Heart left ventricle (tissue), 16 donors: ENCODE results near the gene ISCU. TPM values are rescaled to one million over a fixed set of nuclear protein-coding genes. Genes with fewer than 3 reads are reported as not detected.

ENCODE experiments used
- ATAC-seq, 4 donors: fragments of 200-7000 bp; cut with Tn5 transposase; one replicate each; pipeline ENCODE4 v1.9.1; 2020 to 2022; ENCODE audit warnings: moderate library complexity in 4 of 4, mild to moderate bottlenecking in 3 of 4, moderate number of reproducible peaks in 1 of 4
- DNase-seq, 5 donors: peaks; one replicate each; pipeline ENCODE4 v3.0.0-alpha.2; 2020
- H3K27ac ChIP-seq, 12 donors: fragments of 200-600 bp; sonication (generic) in 4 of 12; one replicate each; pipeline versions ENCODE4 v1.5.0 to v1.8.0; 2016 to 2022; ENCODE audit warnings: mild to moderate bottlenecking in 2 of 12
- H3K27me3 ChIP-seq, 9 donors: fragments of 200-600 bp; sonication (generic) in 2 of 9; one replicate each; pipeline versions ENCODE4 v1.5.1 to v1.8.0; 2016 to 2022; ENCODE audit warnings: mild to moderate bottlenecking in 3 of 9
- H3K36me3 ChIP-seq, 9 donors: fragments of 200-600 bp; sonication (generic) in 2 of 9; one replicate each; pipeline versions ENCODE4 v1.5.0 to v1.8.0; 2018 to 2022; ENCODE audit warnings: mild to moderate bottlenecking in 2 of 9
- H3K4me1 ChIP-seq, 12 donors: fragments of 200-600 bp; sonication (generic) in 4 of 12; one replicate each; pipeline versions ENCODE4 v1.5.0 to v1.8.0; 2016 to 2022; ENCODE audit warnings: mild to moderate bottlenecking in 3 of 12
- H3K4me3 ChIP-seq, 12 donors: fragments of 200-600 bp; sonication (generic) in 4 of 12; one replicate each; pipeline versions ENCODE4 v1.5.0 to v1.8.0; 2017 to 2022; ENCODE audit warnings: mild to moderate bottlenecking in 9 of 12, moderate library complexity in 4 of 12
- H3K9me3 ChIP-seq, 12 donors: fragments of 200-600 bp; sonication (generic) in 4 of 12; one replicate each; pipeline versions ENCODE4 v1.5.0 to v1.8.0; 2016 to 2022; ENCODE audit warnings: mild to moderate bottlenecking in 1 of 12
- POLR2A ChIP-seq, 2 donors: fragments of 450-650 bp; IDR thresholded peaks; one replicate each; pipeline ENCODE4 v1.6.1; 2017; ENCODE audit warnings: antibody characterized with exemption in 2 of 2, mild to moderate bottlenecking in 2 of 2, moderate library complexity in 2 of 2
- WGBS, 4 donors: extraction: QIAGEN DNeasy Blood & Tissue Kit in 2 of 4; methylation state at CpG; one replicate each; pipeline versions ENCODE4 v1.1.5 to v1.1.7; 2013 to 2018; 5-methylcytosine and 5-hydroxymethylcytosine counted together
- intact Hi-C, 10 donors: fragments of 100-400 bp; cut with DNase I; formaldehyde crosslinking; loops; one replicate each; pipeline versions ENCODE4 v1.11.1 to v1.14.2; 2022
- polyA plus RNA-seq, 2 donors: library from polyadenylated mRNA; stranded (reverse); fragments of 200-250 nt; gene quantifications; one replicate each; pipeline ENCODE4 v1.2.3, GENCODE V29; 2013
- total RNA-seq, 9 donors: library from RNA; depleted of rRNA in 2 of 9; stranded (reverse); fragments of >200 nt in 2 of 9; fragmentation: NEBNext Ultra II Directional in 3 of 9; extraction: Animal tissue kit (Norgen Biotek cat#: 25700) in 3 of 9; gene quantifications; one replicate each; pipeline versions ENCODE4 v1.1.0 to v1.2.4, GENCODE V29; 2016 to 2023
- TF ChIP-seq, protein P1 (sequence below), 12 donors: fragments of 200-600 bp; sonication (generic) in 4 of 12; IDR thresholded peaks; one replicate each; pipeline versions ENCODE4 v1.5.0 to v1.8.0; 2018 to 2022; ENCODE audit warnings: antibody characterized with exemption in 12 of 12, mild to moderate bottlenecking in 5 of 12
- donor health status: ischemic (EF 13 %, LVEDD 7.1; RV severe dilation, severe dysfunction).
- donor health status: healthy with polysubstance abuse.
- donor health status: DM: no; HTN: yes; CAD: no.
- donor health status: DM: no; HTN: no; CAD: no.
- donor health status: ischemic (EF 25% LVEDD 6.9; RV normal size, moderate dysfunction).
- donor health status: ischemic (EF 25% LVEDD 5.7; RV mildly dilated, moderate dysfunction).
- donor health status: healthy.
- donor health status: DM: yes; HTN: yes; CAD: no.
- donor health status: ischemic (EF 35%, LVEDD 5.7; RV mildly dilated, moderate dysfunction).
- donor health status: nonischemic (EF 11% LVEDD 7.7; RV severe dilation, severe dysfunction).
- donor health status: DM: yes; HTN: yes; CAD: no.
- donor health status: PGD.
- donor health status: ischemic (EF 29% LVEDD 5.4; RV normal size, mild dysfunction).
- donor health status: nonischemic (EF 23%, LVEDD 6.1; RV moderate dilation, normal function).

ISCU gene
- total and polyA plus RNA-seq, 11 donors = 203 to 632 (median 462) TPM

- no peak for TF ChIP-seq POLR2A (IDR thresholded peaks at IDR 0.05)
- TF ChIP-seq, protein P1, sequence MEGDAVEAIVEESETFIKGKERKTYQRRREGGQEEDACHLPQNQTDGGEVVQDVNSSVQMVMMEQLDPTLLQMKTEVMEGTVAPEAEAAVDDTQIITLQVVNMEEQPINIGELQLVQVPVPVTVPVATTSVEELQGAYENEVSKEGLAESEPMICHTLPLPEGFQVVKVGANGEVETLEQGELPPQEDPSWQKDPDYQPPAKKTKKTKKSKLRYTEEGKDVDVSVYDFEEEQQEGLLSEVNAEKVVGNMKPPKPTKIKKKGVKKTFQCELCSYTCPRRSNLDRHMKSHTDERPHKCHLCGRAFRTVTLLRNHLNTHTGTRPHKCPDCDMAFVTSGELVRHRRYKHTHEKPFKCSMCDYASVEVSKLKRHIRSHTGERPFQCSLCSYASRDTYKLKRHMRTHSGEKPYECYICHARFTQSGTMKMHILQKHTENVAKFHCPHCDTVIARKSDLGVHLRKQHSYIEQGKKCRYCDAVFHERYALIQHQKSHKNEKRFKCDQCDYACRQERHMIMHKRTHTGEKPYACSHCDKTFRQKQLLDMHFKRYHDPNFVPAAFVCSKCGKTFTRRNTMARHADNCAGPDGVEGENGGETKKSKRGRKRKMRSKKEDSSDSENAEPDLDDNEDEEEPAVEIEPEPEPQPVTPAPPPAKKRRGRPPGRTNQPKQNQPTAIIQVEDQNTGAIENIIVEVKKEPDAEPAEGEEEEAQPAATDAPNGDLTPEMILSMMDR (IDR thresholded peaks at IDR 0.05) = no peak
- H3K9me3 ChIP-seq = no peaks in the 10 kb centered on the region
- WGBS, 4 donors = 94 to 98% (median 95%) methylated on average over 24 of the region's 24 CpGs
- H3K4me3 ChIP-seq = no peak overlapping the region
- intact Hi-C loops = loop anchor here in 4 of 10 donors (10.0 kb wide), 2 partner anchors 753 to 833 kb away; partner anchors contain the start of genes PWP1 (in 3 of the 4) and PRDM4 (in 1 of the 4)
- H3K27ac ChIP-seq = no peak overlapping the region
- H3K36me3 ChIP-seq = peaks cover 0 to 65% (median 55%) of the 10 kb centered on the region in 9 donors
- ATAC-seq (no peak), DNase-seq (no peak)
- no peaks in the 10 kb centered on the region for H3K27me3 ChIP-seq
- H3K4me1 ChIP-seq = peaks cover 0 to 18% (median 10%) of the 10 kb centered on the region in 12 donors
Observed at GRCh38 chr12:108518101-108518715, 44.2 kb upstream of the ISCU start.

GRCh38 chr12:108518716-108519496 is 43.5 kb upstream of the ISCU start:
- WGBS, 4 donors = 90 to 94% (median 93%) methylated on average over 39 of the region's 39 CpGs
- ATAC-seq (no peak), DNase-seq (no peak)
- intact Hi-C loops = loop anchor here in 4 of 10 donors (10.0 kb wide), 2 partner anchors 754 to 834 kb away; partner anchors contain the start of genes PWP1 (in 3 of the 4) and PRDM4 (in 1 of the 4)
- Histone ChIP-seq H3K36me3 (peaks cover 0 to 72% (median 62%) of the 10 kb centered on the region in 9 donors), H3K4me3 (no peak overlapping the region), H3K4me1 (peaks cover 0 to 18% (median 10%) of the 10 kb centered on the region in 12 donors), H3K27ac (no peak overlapping the region), H3K9me3 (no peaks in the 10 kb centered on the region), H3K27me3 (no peaks in the 10 kb centered on the region)
- TF ChIP-seq POLR2A (IDR thresholded peaks at IDR 0.05) = no peak
- TF ChIP-seq, protein P1 (IDR thresholded peaks at IDR 0.05) = no peak

DNA sequence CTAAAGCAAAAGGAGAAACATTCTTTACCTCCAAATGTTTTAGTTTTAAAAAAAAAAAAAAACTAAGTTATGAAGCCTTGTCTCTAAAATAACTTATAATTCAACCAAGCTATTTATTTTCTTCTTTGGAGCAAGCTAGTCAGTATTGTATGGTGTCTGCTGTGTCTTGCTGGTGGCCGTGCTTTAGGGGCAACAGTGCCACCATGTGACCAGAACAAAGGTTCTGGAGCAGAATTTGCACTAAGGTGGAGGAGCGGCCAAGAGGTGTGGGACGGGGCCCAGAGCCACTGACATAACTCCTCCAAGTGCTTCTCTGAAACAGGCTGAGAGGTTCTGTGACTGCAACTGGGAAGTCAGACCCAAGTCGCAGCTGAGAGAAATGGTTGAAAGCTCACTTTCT is 42.8 kb upstream of the ISCU start:
- H3K36me3 ChIP-seq = peaks cover 0 to 78% (median 68%) of the 10 kb centered on the region in 9 donors
- no peak overlapping the region for H3K27ac ChIP-seq
- TF ChIP-seq, protein P1 (IDR thresholded peaks at IDR 0.05) = peak in 2 of 12 donors; percentile 11 to 13
- TF ChIP-seq POLR2A (IDR thresholded peaks at IDR 0.05) = no peak
- H3K27me3 ChIP-seq = no peaks in the 10 kb centered on the region
- H3K9me3 ChIP-seq = no peaks in the 10 kb centered on the region
- ATAC-seq (no peak), DNase-seq (no peak)
- WGBS, 4 donors = 44 to 71% (median 67%) methylated on average over 4 of the region's 4 CpGs
- no peak overlapping the region for H3K4me3 ChIP-seq
- peaks cover 0 to 16% (median 9%) of the 10 kb centered on the region in 12 donors for H3K4me1 ChIP-seq
- intact Hi-C loops = loop anchor here in 4 of 10 donors (10.0 kb wide), 2 partner anchors 755 to 835 kb away; partner anchors contain the start of genes PWP1 (in 3 of the 4) and PRDM4 (in 1 of the 4)

GRCh38 chr12:108523365-108523764 is 39.0 kb upstream of the ISCU start:
- no peak for DNase-seq
- Histone ChIP-seq H3K4me3 (no peak overlapping the region), H3K9me3 (no peaks in the 10 kb centered on the region), H3K27ac (no peak overlapping the region), H3K4me1 (no peaks in the 10 kb centered on the region), H3K36me3 (peaks cover 0 to 100% (median 100%) of the 10 kb centered on the region in 9 donors), H3K27me3 (no peaks in the 10 kb centered on the region)
- 82 to 88% (median 84%) methylated on average over 14 of the region's 14 CpGs for WGBS, 4 donors
- TF ChIP-seq, protein P1 (IDR thresholded peaks at IDR 0.05) = no peak
- TF ChIP-seq POLR2A (IDR thresholded peaks at IDR 0.05) = no peak
- intact Hi-C loops = no loop called here
- no peak for ATAC-seq
